Neural progenitor cell (in vitro differentiated cells): ENCODE results near the gene NUCB1. TPM values are rescaled to one million over a fixed set of nuclear protein-coding genes. Genes with fewer than 3 reads are reported as not detected.

ENCODE experiments used
- DNase-seq: peaks from one replicate; pipeline ENCODE4 v3.0.0-alpha.2; 2016; ENCODE audit warnings: low spot score
- H2AFZ ChIP-seq: fragments of 200-600 bp; sonication (generic); replicated peaks from 2 replicates; pipeline ENCODE4 v1.6.1; 2016; ENCODE audit warnings: antibody characterized with exemption
- H3F3A ChIP-seq: fragments of 200-600 bp; sonication (generic); 2 replicates; pipeline ENCODE4 v1.6.1; 2016; ENCODE audit warnings: antibody characterized with exemption, low read depth
- H3K27ac ChIP-seq: fragments of 200-600 bp; sonication (generic); 2 replicates; pipeline ENCODE4 v1.5.1; 2016; ENCODE audit warnings: mild to moderate bottlenecking
- H3K27me3 ChIP-seq: fragments of 200-600 bp; sonication (generic); 2 replicates; pipeline ENCODE4 v1.6.1; 2016; ENCODE audit warnings: mild to moderate bottlenecking, moderate library complexity
- H3K36me3 ChIP-seq: fragments of 200-600 bp; sonication (generic); 2 replicates; pipeline ENCODE4 v1.5.1; 2016
- H3K4me1 ChIP-seq: fragments of 200-600 bp; sonication (generic); 2 replicates; pipeline ENCODE4 v1.6.1; 2016; ENCODE audit warnings: mixed run types
- H3K4me2 ChIP-seq: fragments of 200-600 bp; sonication (generic); 2 replicates; pipeline ENCODE4 v1.6.1; 2016
- H3K4me3 ChIP-seq: fragments of 200-600 bp; sonication (generic); 2 replicates; pipeline ENCODE4 v1.5.1; 2016
- H3K79me2 ChIP-seq: fragments of 200-600 bp; sonication (generic); 2 replicates; pipeline ENCODE4 v1.6.1; 2016; ENCODE audit warnings: low read depth
- H3K9ac ChIP-seq: fragments of 200-600 bp; sonication (generic); 2 replicates; pipeline ENCODE4 v1.6.1; 2016
- H3K9me3 ChIP-seq: fragments of 200-600 bp; sonication (generic); 2 replicates; pipeline ENCODE4 v1.5.1; 2016; ENCODE audit warnings: low read depth
- H4K20me1 ChIP-seq: fragments of 200-600 bp; sonication (generic); 2 replicates; pipeline ENCODE4 v1.6.1; 2016; ENCODE audit warnings: low read depth
- H3K27ac Mint-ChIP-seq: 3 replicates; pipeline ENCODE4 v1.8.0; 2021; ENCODE audit warnings: mixed read lengths
- H3K27me3 Mint-ChIP-seq: 2 replicates; pipeline ENCODE4 v1.8.0; 2022; ENCODE audit warnings: low read depth, mild to moderate bottlenecking, inconsistent platforms, moderate library complexity, mixed read lengths; ENCODE audit not compliant: insufficient read depth
- H3K36me3 Mint-ChIP-seq: 3 replicates; pipeline ENCODE4 v1.8.0; 2021; ENCODE audit warnings: mixed read lengths
- H3K4me1 Mint-ChIP-seq: 3 replicates; pipeline ENCODE4 v1.8.0; 2021; ENCODE audit warnings: mixed read lengths
- H3K4me3 Mint-ChIP-seq: 3 replicates; pipeline ENCODE4 v1.8.0; 2021; ENCODE audit warnings: mild to moderate bottlenecking, moderate library complexity, mixed read lengths
- H3K9me3 Mint-ChIP-seq: 3 replicates; pipeline ENCODE4 v1.8.0; 2020; ENCODE audit warnings: mixed read lengths
- EZH2 ChIP-seq: fragments of 200-600 bp; sonication (generic); IDR thresholded peaks from 2 replicates; pipeline ENCODE4 v1.6.1; 2017; ENCODE audit warnings: antibody characterized with exemption, mild to moderate bottlenecking, moderate library complexity
- EZH2phosphoT487 ChIP-seq: fragments of 200-600 bp; sonication (generic); IDR thresholded peaks from 2 replicates; pipeline ENCODE4 v1.6.1; 2017; ENCODE audit warnings: antibody characterized with exemption
- total RNA-seq: library from RNA; depleted of rRNA; stranded (reverse); fragments of >200 nt; gene quantifications from 2 replicates; pipeline ENCODE4 v1.2.3, GENCODE V29; 2015; ENCODE audit warnings: low replicate concordance
- TF ChIP-seq, protein P1 (sequence below): fragments of 200-600 bp; sonication (generic); IDR thresholded peaks from 2 replicates; pipeline ENCODE4 v1.5.1; 2017; ENCODE audit warnings: antibody characterized with exemption, mild to moderate bottlenecking

The NUCB1 gene
- total RNA-seq, 1 donor from 2014 or later, result 73.5 TPM

DNA sequence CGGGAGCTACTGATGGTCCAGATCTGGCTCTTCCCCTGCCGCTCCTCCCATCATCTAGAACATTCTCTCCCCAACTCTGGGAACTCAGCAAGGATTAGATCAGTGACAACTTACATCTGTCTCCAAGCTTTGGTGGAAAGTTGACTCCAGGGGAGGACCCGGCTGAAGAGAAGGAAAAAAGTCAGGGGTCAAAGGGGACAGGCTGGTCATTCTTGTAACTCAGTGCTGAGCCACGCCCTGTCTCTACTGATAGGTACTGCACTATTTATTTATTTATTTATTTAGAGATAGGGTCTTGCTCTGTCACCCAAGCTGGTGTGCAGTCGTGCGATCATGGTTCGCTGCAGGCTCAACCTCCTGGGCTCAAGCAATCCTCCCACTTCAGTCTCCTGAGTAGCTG lies 46.0 kb upstream of the NUCB1 start:
- H3K9ac ChIP-seq, result no peak overlapping the region
- no peak overlapping the region for H3K4me2 ChIP-seq
- Mint-ChIP-seq H3K4me3 (no peak overlapping the region), H3K4me1 (peaks cover 10% of the 10 kb centered on the region), H3K9me3 (no peaks in the 10 kb centered on the region), H3K27me3 (peaks cover 6% of the 10 kb centered on the region), H3K27ac (no peak overlapping the region), H3K36me3 (peaks cover 9% of the 10 kb centered on the region)
- TF ChIP-seq EZH2phosphoT487 (no peak), EZH2 (no peak)
- TF ChIP-seq, protein P1, sequence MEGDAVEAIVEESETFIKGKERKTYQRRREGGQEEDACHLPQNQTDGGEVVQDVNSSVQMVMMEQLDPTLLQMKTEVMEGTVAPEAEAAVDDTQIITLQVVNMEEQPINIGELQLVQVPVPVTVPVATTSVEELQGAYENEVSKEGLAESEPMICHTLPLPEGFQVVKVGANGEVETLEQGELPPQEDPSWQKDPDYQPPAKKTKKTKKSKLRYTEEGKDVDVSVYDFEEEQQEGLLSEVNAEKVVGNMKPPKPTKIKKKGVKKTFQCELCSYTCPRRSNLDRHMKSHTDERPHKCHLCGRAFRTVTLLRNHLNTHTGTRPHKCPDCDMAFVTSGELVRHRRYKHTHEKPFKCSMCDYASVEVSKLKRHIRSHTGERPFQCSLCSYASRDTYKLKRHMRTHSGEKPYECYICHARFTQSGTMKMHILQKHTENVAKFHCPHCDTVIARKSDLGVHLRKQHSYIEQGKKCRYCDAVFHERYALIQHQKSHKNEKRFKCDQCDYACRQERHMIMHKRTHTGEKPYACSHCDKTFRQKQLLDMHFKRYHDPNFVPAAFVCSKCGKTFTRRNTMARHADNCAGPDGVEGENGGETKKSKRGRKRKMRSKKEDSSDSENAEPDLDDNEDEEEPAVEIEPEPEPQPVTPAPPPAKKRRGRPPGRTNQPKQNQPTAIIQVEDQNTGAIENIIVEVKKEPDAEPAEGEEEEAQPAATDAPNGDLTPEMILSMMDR, result no peak
- H3F3A ChIP-seq, result peaks cover 10% of the 10 kb centered on the region
- H3K4me3 ChIP-seq, result no peak overlapping the region
- no peak overlapping the region for H2AFZ ChIP-seq
- H4K20me1 ChIP-seq, result no peaks in the 10 kb centered on the region
- no peaks in the 10 kb centered on the region for H3K27me3 ChIP-seq
- H3K4me1 ChIP-seq, result peaks cover 7% of the 10 kb centered on the region
- no peaks in the 10 kb centered on the region for H3K9me3 ChIP-seq
- no peaks in the 10 kb centered on the region for H3K36me3 ChIP-seq
- H3K27ac ChIP-seq, result no peak overlapping the region
- no peak for DNase-seq
- no peaks in the 10 kb centered on the region for H3K79me2 ChIP-seq

GRCh38 chr19:48856921-48857320 lies 43.2 kb upstream of the NUCB1 start:
- H3K27me3 Mint-ChIP-seq, result peaks cover 7% of the 10 kb centered on the region

DNA sequence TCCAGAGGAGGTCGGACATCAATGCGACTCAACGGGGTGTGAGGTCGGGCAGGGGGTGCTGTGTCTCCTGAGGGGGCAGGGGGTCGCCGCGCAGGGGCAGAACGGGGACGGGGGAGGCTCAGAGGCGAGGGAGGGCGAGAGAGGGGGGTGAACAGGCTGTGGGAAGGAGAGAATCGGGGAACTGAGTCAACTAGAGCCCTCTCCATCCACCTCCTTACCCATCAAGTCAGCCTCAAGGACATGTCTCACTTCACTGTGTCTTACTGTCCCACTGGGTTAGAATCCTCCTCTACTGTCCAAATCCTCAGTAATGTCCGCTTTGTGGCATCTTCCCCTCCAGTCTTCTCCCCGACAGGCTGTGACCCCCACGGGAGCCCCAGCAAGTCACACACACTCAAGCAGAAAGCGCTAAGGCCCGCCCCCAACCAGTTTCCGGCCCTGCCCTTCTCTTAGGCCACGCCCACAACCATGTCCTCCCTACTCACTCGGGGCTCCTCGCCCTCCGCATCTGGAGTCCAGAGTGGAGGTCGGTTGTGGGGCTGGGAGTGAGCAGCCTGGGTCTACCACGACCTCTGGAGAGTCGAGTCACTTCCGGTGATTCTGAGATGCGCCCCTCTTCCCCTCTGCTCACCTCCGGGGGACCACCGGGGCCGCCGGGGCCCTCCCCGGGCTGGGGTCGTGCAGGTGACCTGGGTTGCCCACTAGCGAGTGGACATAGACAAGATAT lies 41.0 kb upstream of the NUCB1 start:
- peaks cover 28% of the 10 kb centered on the region for H3K4me1 Mint-ChIP-seq
- peaks cover 7% of the 10 kb centered on the region for H3K27me3 Mint-ChIP-seq
- TF ChIP-seq EZH2phosphoT487, result no peak
- TF ChIP-seq, protein P1, result no peak
- TF ChIP-seq EZH2, result no peak
- H3K36me3 Mint-ChIP-seq, result peaks cover 29% of the 10 kb centered on the region
- H3F3A ChIP-seq, result peaks cover 10% of the 10 kb centered on the region
- no peaks in the 10 kb centered on the region for H3K9me3 ChIP-seq
- H3K27ac ChIP-seq, result no peak overlapping the region
- H3K4me3 Mint-ChIP-seq, result no peak overlapping the region
- no peak overlapping the region for H3K9ac ChIP-seq
- H2AFZ ChIP-seq, result no peak overlapping the region
- DNase-seq, result no peak
- peaks cover 7% of the 10 kb centered on the region for H3K4me1 ChIP-seq
- no peaks in the 10 kb centered on the region for H3K36me3 ChIP-seq
- H3K27ac Mint-ChIP-seq, result no peak overlapping the region
- H3K27me3 ChIP-seq, result no peaks in the 10 kb centered on the region
- no peaks in the 10 kb centered on the region for H3K79me2 ChIP-seq
- H3K9me3 Mint-ChIP-seq, result peaks cover 3% of the 10 kb centered on the region
- H3K4me2 ChIP-seq, result no peak overlapping the region
- H3K4me3 ChIP-seq, result no peak overlapping the region
- H4K20me1 ChIP-seq, result no peaks in the 10 kb centered on the region

More at GRCh38 chr19:48856921-48857320, 43.2 kb upstream of the NUCB1 start:
- Histone ChIP-seq H3K27ac (no peak overlapping the region), H3K4me2 (no peak overlapping the region), H3K4me1 (peaks cover 7% of the 10 kb centered on the region), H3K9me3 (no peaks in the 10 kb centered on the region), H2AFZ (no peak overlapping the region), H3K9ac (no peak overlapping the region), H3F3A (peaks cover 10% of the 10 kb centered on the region), H3K27me3 (no peaks in the 10 kb centered on the region), H3K79me2 (no peaks in the 10 kb centered on the region), H3K4me3 (no peak overlapping the region), H4K20me1 (no peaks in the 10 kb centered on the region), H3K36me3 (no peaks in the 10 kb centered on the region)
- Mint-ChIP-seq H3K27ac (peak overlapping the region; percentile 93), H3K9me3 (peaks cover 3% of the 10 kb centered on the region), H3K36me3 (peaks cover 26% of the 10 kb centered on the region), H3K4me1 (peaks cover 25% of the 10 kb centered on the region), H3K4me3 (no peak overlapping the region)
- no peak for DNase-seq
- TF ChIP-seq EZH2phosphoT487 (no peak), EZH2 (no peak)
- TF ChIP-seq, protein P1, result no peak
